Measurements from ENCODE around the gene GALNT2.
A peak's percentile ranks its signal among the peaks of the same experiment; 100 is the strongest.

Gene GALNT2

DNA sequence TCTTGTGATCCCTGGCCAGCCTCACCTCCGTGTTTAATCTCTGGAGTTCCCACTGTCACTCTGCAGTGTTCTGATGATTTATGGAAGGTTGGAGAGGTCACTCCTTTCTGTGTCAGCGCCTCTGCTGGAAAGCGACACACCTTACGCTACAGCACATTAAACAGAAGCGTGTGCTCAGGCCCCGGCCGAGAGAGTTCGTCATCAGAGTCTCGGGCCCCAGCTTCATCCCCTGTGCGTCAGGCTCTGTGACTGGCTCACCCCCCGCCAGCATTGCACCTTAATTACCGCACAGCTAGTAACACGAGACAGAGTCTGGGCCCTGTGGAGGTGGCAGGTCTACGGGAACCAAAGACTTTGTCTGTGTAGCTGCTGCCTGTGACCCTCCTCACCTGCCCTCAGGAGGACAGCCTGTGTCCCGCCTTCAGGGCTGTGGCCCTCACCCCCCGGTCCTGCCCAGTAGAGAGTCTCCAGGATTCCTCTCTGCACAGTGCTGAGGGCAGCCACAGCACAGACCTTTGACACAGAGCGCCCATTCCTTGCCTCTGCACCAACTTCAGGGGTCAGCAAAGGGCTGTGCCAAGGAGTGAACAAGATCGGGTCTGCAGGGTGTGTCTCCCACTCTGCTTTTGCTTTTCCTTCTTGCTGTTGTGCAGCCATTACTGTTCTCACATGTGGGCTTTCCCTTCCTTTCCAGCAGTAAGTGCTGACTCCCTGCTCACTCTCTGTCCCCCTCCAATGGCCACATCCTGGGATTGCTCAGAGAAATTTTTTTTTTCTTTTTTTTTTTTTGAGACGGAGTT lies 201.5 kb downstream of the GALNT2 start:
- DNase-seq, result peak; percentile 24

DNA sequence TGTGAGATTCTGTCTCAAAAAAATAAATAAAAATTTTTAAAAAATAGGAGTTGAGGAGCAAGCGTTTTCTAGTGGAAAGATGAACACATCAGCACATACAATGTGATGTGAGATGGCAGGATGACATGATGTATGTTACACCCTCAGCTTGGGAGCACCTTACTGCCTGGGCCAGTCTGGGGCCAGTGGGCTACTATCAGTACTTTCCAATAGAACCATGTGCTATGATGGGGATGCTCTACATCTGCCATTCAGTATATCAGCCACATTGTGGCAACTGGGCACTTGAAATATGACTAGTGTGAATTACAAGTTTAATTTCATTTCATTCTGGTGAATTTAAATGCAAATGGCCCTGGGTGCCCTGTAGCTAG lies 203.1 kb downstream of the GALNT2 start:
- no peak for DNase-seq

DNA sequence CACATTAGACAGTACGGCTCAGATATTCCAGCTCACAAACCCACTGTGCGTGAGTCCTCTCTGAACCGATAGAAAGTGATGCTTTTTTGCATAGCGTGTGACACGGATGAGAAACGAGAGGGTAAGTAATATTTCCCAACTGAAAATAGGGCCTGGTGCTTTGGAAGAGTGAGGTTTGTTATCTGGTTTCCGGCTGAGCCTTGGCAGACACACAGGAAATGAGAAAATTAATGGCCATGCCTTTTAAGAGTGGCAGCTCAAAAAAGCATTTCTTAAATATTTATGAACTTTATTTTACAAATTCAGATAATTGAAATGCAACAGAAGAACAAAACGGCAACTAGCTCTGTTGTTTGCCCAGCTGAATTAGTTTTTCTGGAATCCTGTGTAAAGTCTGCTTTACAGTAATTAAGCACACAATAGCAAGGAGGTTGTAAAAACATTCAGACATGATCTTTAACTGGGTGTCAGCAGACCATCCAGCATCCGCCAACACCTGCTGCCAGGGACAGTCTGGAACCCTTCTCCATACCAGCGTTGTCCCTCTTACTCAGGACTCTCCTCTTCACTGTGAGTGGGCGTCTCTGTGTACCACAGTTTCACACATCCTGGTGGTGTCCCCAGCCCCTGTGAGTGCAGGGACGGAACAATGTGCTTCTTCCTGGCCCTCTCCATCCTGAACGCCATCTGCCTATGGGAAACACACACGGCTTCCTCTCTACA lies 203.7 kb downstream of the GALNT2 start:
- DNase-seq, result peak; percentile 49

DNA sequence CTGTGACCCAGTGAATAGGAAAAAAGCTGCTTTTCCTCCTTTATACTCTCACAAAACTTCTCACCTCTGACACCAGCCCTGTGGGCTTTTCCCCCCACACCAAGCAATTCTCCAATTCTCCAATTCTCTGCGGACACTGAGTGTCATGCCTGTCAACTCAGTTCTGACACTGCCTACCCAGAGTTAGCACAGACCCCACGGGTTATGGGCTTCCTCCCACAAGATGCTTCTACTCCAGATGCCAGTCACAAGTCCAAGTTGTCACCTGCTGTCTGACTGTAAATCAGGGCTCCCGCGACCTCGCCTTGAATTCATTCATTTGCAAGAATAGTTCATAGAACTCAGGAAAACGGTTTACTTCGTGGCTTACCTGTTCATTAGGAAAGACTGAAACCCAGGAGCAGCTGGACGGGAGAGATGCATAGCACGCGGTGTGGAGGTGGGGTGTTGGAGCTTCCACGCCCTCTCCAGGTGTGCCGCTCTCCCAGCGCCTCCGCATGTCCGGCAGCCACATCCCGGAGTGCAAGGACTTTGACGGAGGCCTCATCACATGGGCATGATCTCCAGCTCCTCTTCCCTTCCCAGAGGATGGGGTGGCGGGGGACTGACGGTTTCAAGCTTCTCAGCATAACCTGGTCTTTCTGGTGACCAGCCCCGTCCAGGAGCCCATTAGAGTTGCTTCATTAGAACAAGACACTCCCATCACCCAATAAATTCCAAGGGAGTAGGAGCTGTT lies 204.4 kb downstream of the GALNT2 start:
- no peak for DNase-seq

DNA sequence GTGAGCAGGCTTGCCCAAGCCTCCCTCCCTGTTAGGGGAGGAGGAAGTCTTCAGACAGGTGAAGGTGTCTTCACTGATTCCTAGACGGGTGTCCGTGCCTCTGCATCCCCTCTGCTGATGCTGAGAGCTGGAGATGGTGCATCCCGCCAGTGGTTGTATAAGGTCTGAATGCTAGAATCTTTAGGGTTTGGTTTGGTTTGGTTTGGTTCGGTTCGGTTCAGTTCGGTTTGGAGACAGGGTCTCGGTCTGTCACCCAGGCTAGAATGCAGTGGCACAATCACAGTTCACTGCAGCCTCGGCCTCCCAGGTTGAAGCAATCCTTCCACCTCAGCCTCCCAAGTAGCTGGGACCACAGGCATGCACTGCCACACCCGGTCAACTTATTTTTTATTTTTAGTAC lies 205.5 kb downstream of the GALNT2 start:
- no peak for DNase-seq

DNA sequence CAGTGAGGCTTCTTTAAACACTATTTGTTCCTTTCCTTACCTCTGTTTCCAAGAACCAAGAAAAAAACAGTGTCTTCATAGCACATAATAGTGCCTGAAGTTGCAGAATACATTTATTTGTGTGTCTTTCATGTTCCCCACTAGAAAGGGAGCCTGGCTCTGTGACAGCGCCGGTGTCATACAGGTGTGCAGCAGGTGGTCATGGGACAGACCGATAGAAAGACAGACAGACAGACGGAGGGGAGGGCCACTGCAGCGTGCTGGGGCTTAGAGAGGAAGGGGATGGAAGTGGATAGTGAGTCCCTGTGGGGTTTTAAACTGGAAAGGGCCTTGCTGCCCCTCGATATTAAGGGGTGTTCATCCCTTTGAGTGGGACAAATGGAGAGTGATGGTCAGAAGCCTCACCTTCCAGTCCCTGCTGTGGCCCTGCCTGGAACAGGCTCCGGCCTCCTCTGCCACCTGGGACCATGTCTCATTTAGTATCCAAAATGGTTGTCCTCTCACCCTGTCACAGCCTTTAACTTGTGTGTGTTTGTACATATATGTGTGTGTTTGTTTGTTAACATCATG lies 206.2 kb downstream of the GALNT2 start:
- DNase-seq, result no peak

DNA sequence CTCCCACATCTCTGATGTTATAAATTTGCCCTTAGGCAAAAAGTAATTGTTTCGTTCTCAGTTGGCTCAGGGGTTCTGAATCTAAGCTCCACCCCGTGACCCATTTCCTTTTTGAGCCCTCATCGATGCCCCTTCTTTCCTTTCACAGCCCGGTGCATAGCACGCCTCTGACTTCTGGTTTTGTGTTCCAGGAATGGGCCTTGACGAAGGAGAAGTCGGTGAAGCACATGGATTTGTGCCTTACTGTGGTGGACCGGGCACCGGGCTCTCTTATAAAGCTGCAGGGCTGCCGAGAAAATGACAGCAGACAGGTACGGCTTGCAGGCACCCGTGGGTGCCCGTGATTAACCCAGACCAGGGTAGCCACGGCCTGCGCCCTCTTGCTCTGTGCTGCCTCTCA lies 207.2 kb downstream of the GALNT2 start:
- DNase-seq, result no peak

DNA sequence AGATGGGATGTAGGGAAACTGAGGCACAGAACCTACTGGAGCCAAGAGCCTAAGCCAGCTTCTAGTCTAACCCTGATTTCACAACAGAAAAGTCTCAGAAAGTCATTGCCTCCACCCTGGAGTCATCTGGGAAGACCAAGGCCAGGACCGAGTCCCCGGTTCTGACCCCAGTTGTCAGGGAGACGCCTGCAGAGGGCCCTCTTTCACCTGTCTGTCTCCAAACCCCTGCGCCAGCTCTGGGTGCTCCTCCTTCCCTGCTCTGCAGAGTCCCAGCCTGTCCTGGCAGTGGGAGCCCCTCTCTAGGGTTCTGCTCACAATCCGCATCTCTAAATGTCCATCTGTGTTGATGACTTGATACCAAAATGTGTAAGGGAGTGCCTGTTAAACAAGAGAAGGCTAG lies 209.4 kb downstream of the GALNT2 start:
- no peak for DNase-seq

DNA sequence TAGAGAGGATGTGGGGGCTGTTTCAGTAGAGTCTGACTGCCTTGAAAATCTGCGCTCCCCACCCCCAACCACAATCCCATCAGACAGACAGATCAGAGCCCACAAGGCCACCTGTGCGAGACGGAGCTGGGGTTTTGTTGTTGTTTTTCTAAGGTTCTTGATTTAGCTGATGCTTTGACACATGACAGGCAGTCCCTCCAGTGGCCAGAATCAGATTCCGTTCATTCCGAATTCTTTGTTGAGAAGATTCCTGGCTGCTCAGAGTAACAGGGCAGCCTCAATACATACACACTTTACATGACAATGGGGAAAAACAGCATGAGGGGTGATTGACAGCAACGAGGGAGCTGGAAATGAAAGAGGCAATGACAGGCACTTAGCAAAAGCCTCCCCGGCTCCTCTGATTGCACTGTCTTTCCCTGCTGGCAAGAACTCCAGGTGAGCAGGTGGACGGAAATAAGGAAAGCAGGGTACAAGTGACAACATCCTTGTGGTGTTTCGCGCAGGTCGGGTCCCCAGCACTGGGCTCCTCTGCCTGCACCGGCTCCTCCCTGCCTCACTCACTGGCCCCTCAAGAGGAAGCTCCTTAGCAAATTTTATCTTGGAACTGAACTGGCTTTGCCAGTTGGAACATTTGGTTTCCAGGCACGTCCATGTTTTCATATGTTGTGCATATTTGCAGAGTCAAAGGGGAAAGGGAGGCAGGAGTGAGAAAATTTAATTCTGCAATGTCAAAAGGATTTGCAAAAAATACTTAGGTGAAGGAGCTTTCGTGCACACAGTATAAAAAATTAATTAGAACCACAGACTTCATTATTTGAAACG lies 210.4 kb downstream of the GALNT2 start:
- no peak for DNase-seq

DNA sequence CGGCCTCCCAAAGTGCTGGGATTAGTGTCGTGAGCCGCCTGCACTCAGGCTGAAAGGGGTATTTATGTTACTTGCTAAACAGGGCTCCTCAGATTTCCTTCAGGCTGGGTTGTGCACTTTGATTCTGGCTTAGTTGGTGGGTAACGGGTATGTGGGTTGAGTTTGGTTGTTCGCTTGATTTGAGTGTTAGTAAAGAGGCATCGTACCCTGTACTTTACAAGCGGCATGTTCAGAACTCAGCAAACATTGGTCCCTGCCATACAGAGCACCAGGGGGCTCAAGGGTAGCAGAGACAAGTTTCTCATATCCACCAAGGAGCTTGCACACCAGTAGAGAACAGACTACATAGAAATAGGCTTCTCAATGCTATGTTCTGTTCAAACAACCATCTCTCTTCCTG lies 211.3 kb downstream of the GALNT2 start:
- DNase-seq, result no peak

DNA sequence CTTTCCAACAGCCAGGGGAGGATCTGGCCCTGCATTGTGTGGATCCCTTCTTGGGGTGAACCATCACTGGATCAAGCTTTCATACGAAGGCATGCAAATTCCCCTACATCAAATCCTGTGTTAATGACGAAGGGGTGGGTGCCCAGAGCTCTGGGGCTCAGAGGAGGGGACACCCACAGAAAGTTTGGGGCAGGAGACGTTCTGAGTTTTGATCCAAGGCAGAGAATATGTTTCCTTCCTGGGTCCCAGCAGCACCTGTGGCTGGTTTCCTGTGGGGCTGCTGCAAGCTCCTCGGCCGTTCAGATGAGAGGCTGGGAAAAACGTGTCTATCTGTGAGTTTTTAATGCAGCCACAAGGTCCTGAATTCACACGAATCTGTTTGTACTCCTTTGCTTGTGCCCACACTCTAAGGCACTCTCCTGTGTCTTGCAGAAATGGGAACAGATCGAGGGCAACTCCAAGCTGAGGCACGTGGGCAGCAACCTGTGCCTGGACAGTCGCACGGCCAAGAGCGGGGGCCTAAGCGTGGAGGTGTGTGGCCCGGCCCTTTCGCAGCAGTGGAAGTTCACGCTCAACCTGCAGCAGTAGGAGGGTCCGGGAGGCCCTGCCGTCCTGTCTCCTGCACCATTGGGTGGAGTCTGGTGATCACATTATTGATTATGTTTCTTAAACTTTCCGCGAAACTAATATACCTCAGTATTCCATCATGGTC lies 212.0 kb downstream of the GALNT2 start:
- DNase-seq, result no peak

DNA sequence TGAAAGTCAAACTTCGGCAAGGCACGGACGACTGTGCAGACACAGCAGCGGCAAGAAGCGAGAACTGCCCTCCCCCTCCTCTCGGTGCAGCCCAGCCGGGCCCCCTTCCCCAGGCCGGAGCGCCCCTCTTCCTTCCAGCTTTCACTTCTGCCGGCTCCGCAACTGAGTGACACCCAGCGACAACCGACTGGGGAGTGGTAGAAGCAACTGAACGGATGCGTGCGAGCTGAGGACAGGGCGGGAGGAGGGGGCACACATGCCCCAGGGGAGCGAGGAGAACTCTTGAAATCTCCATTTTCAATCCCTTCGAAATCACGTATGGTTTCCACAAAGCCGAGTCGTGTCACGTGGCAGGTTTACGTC lies 212.5 kb downstream of the GALNT2 start:
- DNase-seq, result no peak

DNA sequence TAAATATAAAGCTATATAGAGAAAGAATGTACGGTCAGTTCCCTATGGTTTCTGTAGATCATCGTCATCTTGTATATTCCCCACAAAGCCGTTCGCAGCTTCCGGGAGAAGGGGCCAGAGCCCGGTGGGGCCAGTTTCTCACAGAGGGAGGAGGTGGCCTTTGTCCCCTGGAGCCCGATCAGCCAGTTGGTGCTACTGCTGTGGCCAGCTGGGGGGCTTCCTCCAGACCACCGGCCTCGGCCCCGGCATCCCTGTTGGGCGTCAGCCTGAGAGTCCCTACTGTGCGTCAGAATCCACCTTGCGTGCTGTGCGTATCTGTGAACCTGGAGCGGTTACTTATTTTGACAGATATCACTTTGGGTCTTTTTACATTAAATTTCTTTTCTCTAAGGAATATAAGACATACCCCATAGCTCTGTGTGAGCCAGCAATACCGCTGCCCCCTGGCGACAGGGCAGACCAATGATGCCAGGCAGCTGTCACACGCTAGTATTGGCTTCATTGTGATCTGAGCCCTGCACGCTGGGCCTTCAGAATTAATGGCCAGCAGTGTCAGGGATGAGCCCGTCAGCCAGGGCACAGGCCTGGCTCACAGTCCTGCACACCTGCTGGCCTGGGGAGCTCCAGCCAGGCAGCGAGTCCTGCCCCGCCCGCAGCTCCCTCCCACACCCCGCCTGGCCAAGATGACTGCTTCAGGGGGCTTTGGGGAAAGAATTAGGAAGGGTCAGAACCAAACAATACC lies 213.2 kb downstream of the GALNT2 start:
- peak; percentile 31 for DNase-seq

DNA sequence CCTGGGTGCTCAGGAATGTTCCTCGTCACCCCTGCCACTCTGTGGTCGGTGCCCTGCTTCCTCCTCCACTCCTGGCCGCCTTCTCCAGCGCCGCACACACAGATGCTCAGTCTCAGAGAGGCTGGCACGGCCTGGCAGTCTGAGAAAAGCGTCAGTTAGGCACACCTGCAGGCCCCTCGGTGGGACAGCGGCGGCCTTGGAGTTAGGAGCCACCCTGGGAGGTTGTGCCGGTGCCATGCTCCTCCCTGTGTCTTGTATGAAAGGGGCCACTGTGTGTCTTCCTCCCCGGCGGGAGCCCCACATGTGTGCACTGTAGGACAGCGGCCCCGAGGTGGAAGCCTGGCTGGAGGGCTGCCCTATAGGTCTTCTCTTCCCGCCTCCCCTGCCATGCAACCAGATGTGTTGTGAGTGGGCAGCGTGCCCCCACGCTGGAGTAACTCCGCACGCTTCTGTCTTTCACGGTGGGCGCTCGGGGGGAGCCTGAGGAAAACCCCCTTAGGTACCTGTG lies 213.9 kb downstream of the GALNT2 start:
- DNase-seq, result no peak

DNA sequence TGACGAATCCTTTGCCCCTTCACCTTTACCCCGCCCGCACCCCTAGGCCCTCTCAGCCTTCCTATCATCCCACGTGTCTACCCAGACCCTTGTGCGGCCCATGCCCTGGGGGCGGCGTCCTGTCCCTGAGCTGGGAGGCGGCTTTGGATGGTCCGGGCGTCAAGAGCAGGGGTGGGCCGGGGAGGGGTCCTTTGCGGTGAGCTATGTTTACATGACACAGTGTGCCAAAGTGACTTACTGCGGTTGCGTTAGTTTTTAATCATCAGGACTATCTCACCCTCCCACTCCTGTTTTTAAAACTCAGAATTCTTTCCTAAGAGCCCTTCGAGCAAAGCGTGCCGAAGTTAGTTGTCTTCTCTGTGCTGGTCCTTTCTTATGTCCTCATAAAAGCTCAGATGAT lies 214.5 kb downstream of the GALNT2 start:
- DNase-seq, result no peak

DNA sequence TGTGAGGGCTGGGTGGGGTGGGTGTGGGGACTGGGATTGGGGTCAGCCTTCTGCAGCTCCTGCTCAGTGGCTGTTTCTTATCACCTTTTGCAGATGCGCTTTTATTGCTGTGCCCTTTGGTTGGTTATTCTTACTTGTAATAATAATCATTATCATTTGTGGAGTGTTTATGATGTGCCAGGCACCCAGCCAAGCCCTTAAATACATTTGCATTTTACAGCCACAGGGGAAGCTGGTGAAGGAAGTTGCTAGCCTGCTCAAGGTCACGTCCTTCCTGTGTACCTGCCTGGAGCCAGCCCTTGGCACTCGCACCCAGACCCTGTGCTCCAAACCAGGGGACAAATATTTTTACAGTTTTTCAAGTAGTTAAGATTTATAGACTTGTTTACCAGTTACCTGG lies 215.1 kb downstream of the GALNT2 start:
- DNase-seq, result no peak

DNA sequence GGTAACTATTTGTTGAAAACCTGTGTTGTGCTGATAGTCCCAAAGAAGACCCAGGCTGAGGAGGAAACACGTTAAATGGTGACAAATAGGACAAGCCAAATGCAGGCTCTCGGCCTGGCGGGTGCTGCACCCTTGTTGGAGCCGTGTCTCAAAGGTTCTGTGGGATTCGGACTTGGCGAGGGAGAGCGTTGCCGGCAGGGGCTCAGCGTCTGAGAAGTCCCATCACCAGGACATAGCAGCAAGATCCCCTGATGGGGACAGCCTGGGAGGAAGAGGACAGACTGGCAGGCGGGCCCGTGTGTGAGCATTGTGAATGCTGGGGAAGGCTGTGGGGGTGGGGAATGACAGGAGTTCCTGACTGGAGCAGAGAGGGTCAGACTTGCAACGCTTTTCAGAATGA lies 216.6 kb downstream of the GALNT2 start:
- no peak for DNase-seq

DNA sequence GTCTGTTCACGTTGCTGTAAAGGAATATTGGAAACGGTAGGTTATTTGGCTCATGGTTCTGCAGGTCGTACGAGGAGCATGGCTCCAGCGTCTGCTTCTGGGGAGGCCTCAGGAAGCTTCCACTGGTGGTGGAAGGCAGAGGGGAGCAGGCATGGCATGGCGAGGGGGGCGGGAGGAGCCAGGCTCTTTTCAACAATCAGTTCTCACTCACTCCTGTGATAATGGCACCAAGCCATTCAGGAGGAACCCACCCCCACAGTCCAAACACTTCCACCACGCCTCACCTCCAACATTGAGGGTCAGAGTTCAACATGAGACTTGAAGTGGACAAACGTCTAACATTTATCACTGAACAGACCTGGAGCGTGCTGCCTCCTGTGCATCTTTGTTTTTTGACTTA lies 217.9 kb downstream of the GALNT2 start:
- DNase-seq, result no peak

DNA sequence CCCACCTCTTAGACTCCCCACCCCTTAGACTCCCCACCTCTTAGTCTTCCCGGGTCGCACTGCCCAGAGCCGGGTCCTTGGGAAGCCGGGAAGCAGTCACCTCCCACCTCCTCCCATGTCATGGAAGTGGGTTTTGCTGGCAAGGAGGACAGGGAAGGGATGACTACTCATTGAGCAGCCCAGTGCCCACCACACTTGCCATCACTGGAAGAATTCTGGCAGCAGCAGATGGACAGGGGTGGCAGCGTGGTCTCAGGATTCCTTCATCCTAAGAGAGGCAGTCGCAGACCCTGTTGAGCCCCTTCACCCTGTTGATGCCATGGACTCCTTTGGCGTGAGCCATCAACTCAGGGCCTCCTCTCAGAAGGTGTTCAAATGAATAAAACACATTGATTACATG lies 218.3 kb downstream of the GALNT2 start:
- DNase-seq, result no peak

DNA sequence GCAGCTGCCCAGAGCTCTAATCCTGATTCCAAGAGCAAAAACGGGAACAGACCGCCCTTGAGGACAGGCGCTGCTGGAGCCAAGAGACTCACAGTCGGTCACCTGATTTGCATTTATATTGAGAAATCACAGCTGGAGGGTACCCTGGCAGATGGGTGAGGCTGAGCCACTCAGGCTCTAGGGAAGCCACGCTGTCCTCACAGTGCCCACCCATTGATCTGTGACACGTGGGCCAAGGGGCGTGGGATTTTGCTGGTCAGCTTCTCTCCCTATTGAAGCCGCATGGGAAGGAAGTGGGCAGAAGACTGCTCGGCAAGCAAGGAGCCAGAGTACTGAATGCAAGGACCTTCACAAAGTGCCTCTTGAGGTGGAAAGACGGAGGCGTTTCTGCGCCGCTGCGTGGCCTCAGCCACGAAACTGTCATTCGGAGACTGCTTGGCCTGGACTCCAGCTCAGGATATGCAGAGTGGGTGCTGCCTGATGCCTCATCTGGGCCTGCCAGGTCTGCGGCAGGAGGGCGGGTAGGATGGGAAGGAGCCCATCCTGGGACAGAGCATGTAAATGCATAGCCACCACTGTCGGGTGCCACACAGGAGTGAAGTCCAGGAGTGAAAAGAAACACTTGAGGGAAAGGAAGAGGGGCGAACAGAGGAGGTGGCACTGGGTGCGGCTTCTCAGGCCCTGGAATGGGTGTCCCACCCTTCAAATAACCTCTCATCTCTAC lies 219.3 kb downstream of the GALNT2 start:
- no peak for DNase-seq
